GM12892 (cell line): ENCODE measurements around the gene MDH1B. TPM values are rescaled to one million over a fixed set of nuclear protein-coding genes. Genes with fewer than 3 reads are reported as not detected.
"Not testable (repeated sequence)": the region's sequence is repeated elsewhere in the genome, so short reads cannot be mapped to it uniquely, and the experiment has no call there.

Experiments used
- DNase-seq: peaks from one replicate; pipeline ENCODE4 v3.0.0; 2011; ENCODE audit not compliant: insufficient read length
- FAIRE-seq: peaks from 2 replicates; lab custom pipeline; 2011; peaks lifted over from hg19 to GRCh38; lab: Jason Lieb, UNC
- POLR2A ChIP-seq: IDR thresholded peaks from 2 replicates; pipeline ENCODE4 v1.6.1; 2011; ENCODE audit warnings: low read depth, low read length, control low read depth
- POLR2AphosphoS5 ChIP-seq: IDR thresholded peaks from 2 replicates; pipeline ENCODE4 v1.6.1; 2011; ENCODE audit warnings: low read depth, low read length, control low read depth
- TAF1 ChIP-seq: IDR thresholded peaks from 2 replicates; pipeline ENCODE4 v1.6.1; 2011; ENCODE audit warnings: low read depth, mild to moderate bottlenecking, control low read depth, low read length, borderline replicate concordance
- polyA plus RNA-seq: library from polyadenylated mRNA; unstranded; fragments of >200 nt; gene quantifications from one replicate; pipeline ENCODE4 v1.2.1, GENCODE V29; 2012; ENCODE audit warnings: missing spikeins, inconsistent platforms; ENCODE audit not compliant: missing spikeins

MDH1B gene
- 0.74 TPM for polyA plus RNA-seq

DNA sequence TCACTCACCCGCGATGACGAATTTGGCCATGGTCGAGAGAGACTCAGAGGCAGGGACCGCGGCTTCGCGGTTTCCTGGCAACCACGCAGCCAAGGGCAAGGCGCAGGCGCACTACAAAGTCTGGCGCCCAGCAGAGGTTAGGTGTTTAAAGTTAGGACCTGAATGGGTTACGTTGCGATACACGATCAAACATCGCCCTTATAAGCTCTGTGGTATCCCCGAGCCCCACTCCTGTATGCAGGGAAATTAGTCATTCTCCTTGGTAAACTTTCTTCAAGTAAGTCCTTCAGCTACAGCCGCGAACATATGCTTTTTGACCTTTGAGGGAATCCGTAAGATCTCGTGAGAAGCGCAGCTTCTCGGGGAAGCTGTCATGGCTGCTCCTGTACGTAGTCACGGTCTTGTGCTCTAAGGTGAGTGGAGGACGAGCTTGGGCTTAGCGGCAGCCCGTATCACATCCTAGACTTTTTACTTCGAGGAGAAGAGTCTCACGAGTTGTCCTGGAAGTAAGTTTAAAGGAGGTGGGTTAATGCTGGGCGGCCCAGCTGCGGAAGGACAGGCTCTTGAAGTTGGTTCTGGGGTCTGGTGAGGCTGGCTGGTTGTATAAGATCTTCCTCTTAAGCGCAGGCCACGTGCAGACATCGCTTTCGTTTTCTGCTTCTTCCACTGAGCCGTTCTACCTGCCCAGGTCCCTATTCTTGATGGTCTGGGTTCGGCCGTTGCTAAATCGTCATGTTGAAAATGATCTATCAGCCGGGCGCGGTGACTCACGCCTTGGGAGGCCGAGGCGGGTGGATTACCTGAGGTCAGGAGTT lies at the start of gene MDH1B, which contains the start of gene FASTKD2:
TSS of gene MDH1B (minus strand) at position 87 of the 815 bp plus-strand sequence. CDS start at position 30, 57 bp downstream.
TSS of gene FASTKD2 (plus strand) at position 365 of the 815 bp plus-strand sequence. CDS start 1,088 bp downstream, outside the sequence.
- DNase-seq (peak; percentile 54), FAIRE-seq (peak; percentile 98)
- TF ChIP-seq POLR2A, result peak; percentile 97
- TF ChIP-seq TAF1, result peak; percentile 90
- peak; percentile 96 for TF ChIP-seq POLR2AphosphoS5

GRCh38 chr2:206814498-206814897 lies 49.4 kb upstream of the MDH1B start:
- no peak for DNase-seq
- TF ChIP-seq TAF1 (no peak), POLR2AphosphoS5 (no peak), POLR2A (no peak)
- FAIRE-seq, result no peak

DNA sequence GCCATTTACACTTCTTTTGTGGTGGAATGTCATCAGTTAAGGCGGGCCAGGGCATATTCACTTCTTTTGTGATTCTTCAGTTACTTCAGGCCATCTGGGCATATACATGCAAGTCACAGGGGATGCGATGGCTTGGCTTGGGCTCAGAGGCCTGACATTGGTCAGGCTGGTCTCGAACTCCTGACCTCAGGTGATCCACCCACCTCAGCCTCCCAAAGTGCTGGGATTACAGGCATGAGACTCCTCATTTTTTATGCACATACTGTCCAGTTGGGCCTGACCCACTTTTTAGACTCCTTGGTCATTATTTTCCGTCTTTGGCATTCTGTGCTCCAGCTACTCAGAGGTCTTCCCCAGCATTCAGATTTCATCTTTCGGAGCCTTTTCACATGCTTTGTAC lies 47.3 kb upstream of the MDH1B start:
- FAIRE-seq, DNase-seq: not testable (repeated sequence)

DNA sequence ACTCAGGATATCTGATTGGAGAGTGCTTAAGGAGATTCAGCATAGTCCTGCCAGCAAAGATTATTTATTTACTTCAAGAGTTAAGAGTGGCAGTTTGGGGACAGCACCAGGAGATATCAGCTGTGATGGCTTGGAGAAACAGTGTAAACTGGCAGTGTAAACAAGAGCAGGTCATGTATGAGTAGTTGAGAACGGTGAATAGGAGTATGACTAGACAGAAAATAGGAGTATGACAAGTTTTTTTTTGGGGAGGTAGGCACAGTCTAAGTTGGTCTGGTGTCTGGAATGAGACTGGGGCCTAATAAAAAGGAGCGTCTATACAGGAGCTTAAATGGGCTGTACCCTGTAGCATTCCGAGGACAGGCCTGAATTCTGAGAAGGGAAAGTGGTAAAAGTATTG lies 42.5 kb upstream of the MDH1B start:
- FAIRE-seq, DNase-seq: not testable (repeated sequence)

DNA sequence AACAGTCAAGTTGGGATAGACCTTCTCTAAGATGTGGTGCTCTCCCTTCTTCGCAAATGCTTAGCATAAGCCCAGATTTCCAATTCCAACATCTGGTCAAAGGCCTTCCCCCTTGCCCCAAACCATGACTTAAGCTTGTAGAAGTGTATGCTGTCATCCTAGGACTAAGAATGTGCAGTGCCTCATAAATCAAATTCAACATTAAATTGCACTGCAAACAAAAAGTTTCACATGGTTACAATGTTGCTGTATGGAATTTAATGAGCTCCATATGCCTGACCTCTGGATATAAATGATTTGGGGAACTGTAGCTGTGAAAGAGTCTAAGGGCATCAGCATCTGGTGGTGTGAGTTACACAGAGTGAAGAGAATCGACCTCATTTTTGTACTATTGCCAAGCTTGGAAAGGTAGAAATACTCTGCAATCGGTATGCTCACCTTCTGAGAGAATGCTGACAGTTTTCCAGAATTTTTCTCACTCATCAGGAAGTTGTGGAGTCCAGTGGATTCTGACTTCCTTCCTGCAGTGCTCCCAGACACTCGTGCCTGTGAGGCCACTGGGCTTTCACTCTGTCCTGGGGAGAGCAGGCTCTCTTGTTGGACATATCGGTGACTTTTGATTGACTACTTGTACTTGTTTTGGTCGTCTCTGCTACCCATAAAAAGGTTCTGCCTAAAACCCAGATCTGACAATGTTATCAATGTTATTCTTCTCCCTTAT lies 40.9 kb upstream of the MDH1B start:
- no peak for FAIRE-seq
- no peak for TF ChIP-seq POLR2AphosphoS5
- TF ChIP-seq TAF1, result no peak
- TF ChIP-seq POLR2A, result no peak
- no peak for DNase-seq

DNA sequence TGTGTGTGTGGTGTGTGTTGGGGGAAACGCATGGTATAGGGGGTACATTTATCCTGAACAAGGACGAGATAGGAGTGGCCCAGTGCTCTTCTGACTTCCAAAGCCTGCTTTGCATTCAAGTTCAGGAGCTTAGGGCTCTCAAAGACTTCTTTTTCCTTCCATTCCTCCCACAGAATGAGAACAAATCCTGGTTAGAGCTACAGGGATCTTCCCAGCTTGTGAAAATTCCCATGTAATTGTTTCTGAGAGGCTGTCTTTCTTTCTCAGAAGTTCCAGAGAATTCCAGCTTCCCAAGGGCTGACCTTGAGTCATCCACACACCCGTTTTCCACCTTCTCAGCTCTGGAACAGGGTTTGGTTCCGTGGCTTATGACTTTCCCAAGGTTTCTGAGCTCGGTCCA lies 39.2 kb upstream of the MDH1B start:
- FAIRE-seq, result no peak
- TF ChIP-seq TAF1, result no peak
- TF ChIP-seq POLR2AphosphoS5, result no peak
- no peak for TF ChIP-seq POLR2A
- no peak for DNase-seq

DNA sequence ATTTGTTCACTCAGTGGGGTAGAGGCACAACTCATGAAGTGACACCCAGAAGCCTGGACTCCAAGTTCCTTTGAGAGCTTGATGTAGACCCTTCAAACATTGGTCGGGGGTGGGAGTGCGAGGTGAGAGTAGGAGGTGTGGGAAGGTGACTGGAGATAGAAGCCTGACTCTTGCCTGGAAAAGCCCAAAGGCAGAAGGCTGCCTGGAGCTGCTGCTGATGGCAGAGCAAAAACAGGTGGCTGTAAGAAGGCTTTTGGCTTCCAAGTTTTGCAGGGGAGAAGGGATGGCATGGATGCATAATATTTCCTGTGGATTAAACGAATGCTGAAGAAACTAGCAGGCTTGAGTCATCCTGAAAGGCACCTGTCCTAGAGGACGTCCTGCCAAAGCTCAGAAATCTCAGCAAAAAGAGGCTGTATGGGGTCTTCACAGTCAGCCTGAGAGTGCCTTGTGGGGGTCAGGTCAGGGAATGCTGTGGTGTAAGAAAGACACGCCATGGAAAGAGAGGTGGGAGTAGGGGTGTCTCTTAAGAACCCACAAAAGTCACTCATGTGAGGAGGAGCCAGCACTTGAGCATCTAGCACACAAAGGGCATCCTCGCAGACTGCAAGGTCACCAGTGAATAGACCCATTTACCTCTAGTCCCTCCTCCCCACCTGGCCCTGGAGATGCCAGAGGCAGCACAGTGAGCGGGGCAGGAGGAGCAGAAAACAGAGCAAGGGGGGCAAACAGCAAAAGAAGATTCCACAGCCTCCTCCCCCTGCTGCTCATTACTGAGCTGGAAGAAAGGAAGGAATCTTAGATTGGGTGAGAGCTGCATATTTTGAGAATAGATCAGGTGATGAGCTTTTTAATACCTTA lies 37.8 kb upstream of the MDH1B start:
- DNase-seq (no peak), FAIRE-seq (no peak)
- TF ChIP-seq POLR2A (no peak), POLR2AphosphoS5 (no peak), TAF1 (no peak)

GRCh38 chr2:206801418-206802189 lies 36.5 kb upstream of the MDH1B start:
- TF ChIP-seq TAF1, result no peak
- no peak for TF ChIP-seq POLR2AphosphoS5
- peak; percentile 53 for FAIRE-seq
- DNase-seq, result no peak

DNA sequence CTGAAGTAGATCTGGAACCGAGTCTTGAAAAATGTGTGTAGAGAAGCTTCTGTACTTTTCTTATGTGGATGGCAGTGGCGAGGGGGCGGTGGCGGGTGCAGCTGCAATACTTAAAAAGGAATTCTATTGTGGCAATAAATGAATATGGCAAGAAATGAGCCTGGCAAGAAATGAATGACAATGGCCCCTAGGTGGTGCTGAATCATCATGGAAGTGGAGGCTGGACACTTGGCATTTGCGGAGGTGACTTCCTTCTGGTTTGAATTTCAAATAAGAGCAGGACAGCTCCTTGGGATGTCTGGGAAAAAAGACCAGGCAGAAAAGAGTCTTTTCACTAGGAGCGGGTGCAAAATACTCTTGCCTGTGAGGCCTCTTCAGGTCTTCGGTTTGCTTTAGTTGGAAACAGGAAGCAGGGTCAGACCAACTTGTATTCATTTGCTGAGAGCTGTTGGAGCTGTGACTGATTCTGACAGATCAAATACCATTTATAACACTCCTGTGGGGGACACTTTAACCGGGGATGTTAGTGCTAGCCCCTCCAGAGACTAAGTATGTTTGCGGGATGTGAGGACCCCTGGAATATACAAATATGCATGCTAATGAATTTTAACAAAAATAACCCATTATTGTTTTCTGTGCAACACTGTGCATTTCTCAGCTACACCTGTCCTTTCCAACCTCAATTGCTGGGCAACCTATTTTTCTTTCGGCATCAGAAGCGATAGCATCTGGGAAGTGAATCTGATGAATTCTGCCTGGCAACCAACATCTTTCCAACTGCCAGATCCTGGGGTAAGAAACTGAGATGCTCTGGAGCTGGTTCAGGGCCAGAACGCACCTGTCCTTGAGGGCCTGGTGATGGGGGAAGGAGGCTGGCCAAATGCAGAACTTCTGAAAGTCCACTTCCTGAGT lies 35.6 kb upstream of the MDH1B start:
- TF ChIP-seq POLR2A, result no peak
- no peak for TF ChIP-seq TAF1
- no peak for TF ChIP-seq POLR2AphosphoS5
- DNase-seq (peak; percentile 12), FAIRE-seq (peak; percentile 80)

- DNase-seq (no peak), FAIRE-seq (no peak)
- no peak for TF ChIP-seq POLR2AphosphoS5
- no peak for TF ChIP-seq TAF1
- no peak for TF ChIP-seq POLR2A
Measured at GRCh38 chr2:206799083-206799482, 34.0 kb upstream of the MDH1B start.
